ENCODE data around the gene PCSK4.
"Not testable (repeated sequence)": the region's sequence is repeated elsewhere in the genome, so short reads cannot be mapped to it uniquely, and the experiment has no call there.

Gene PCSK4

GRCh38 chr19:1487576-1488281, 2.4 kb downstream of the PCSK4 start:
- DNase-seq (ENCODE audit: low read depth): no peak

- DNase-seq (ENCODE audit: low read depth): no peak
These were observed 3.2 kb downstream of the PCSK4 start for GRCh38 chr19:1486720-1487575.

GRCh38 chr19:1483979-1484428, 6.1 kb downstream of the PCSK4 start:
- DNase-seq (ENCODE audit: low read depth): no peak

- no peak for DNase-seq (ENCODE audit: low read depth)
These were observed 6.8 kb downstream of the PCSK4 start for GRCh38 chr19:1483131-1483978.

GRCh38 chr19:1482361-1483130, 7.6 kb downstream of the PCSK4 start:
- DNase-seq (ENCODE audit: low read depth): no peak

GRCh38 chr19:1481893-1482360, 8.2 kb downstream of the PCSK4 start:
- DNase-seq (ENCODE audit: low read depth): no peak

GRCh38 chr19:1481224-1481892, 8.8 kb downstream of the PCSK4 start:
- no peak for DNase-seq (ENCODE audit: low read depth)

GRCh38 chr19:1478934-1479707, 11.0 kb downstream of the PCSK4 start, which contains the start of gene C19orf25:
Gene C19orf25, minus strand, starts transcription at chr19:1479215. Its CDS starts 312 bp downstream, at chr19:1478903.
- DNase-seq (ENCODE audit: low read depth): no peak

- not testable (repeated sequence) for DNase-seq (ENCODE audit: low read depth)
These were observed 13.1 kb downstream of the PCSK4 start for GRCh38 chr19:1477056-1477455.

GRCh38 chr19:1475751-1476437, 14.3 kb downstream of the PCSK4 start:
- no peak for DNase-seq (ENCODE audit: low read depth)

GRCh38 chr19:1474765-1475351, 15.3 kb downstream of the PCSK4 start:
- no peak for DNase-seq (ENCODE audit: low read depth)

- DNase-seq (ENCODE audit: low read depth): no peak
These were observed 16.0 kb downstream of the PCSK4 start for GRCh38 chr19:1474011-1474764.

GRCh38 chr19:1473085-1473851, 16.9 kb downstream of the PCSK4 start:
- DNase-seq (ENCODE audit: low read depth): no peak

GRCh38 chr19:1472231-1473084, 17.7 kb downstream of the PCSK4 start:
- no peak for DNase-seq (ENCODE audit: low read depth)

GRCh38 chr19:1471515-1472160, 18.5 kb downstream of the PCSK4 start:
- DNase-seq (ENCODE audit: low read depth): no peak

- no peak for DNase-seq (ENCODE audit: low read depth)
These were observed 19.1 kb downstream of the PCSK4 start for GRCh38 chr19:1471010-1471514.

Measured in HS-5 (cell line).